HG02840 (cell line): ENCODE measurements around the gene SLC34A2.
"Not testable (repeated sequence)": the region's sequence is repeated elsewhere in the genome, so short reads cannot be mapped to it uniquely, and the experiment has no call there.

Source experiments
- ATAC-seq: cut with Tn5 transposase; IDR thresholded peaks from one replicate; pipeline ENCODE4 v1.9.1; 2021; ENCODE audit warnings: mild to moderate bottlenecking, moderate library complexity, moderate number of reproducible peaks; ENCODE audit not compliant: unreplicated experiment, low FRiP score

The SLC34A2 gene

DNA sequence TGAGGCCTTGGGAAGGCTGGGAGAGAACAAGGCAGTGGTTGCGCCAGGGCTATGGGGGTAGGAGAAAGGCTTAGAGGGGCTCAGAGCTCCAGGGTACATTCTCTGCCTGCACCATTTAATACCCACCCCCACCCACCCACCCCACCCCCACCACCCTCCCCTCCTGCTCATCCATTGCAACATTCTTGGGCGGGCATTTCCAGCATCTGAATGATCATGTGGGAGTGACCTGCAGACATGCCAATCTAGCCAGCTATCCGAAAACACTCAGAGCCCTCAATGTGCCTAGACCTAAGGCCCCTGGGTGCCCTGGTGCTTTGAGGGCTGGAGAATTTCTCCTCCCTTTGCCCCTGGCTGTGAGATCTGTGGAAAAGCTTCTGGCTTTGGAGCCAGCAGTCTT lies 3.1 kb downstream of the SLC34A2 start:
- no peak for ATAC-seq

DNA sequence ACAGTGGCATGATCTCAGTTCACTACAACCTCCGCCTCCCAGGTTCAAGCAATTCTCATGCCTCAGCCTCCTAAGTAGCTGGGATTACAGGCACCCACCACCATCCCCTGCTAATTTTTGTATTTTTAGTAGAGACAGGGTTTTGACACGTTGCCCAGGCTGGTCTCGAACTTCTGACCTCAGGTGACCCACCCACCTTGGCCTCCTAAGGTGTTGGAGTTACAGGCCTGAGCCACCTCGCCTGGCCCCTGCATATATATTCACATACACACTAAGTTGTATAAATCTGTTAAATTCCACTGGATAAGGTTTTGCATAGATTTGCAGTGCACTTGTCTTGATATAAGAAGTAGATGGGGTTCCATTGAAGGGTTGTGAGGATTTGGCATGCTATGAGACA lies 5.8 kb downstream of the SLC34A2 start:
- not testable (repeated sequence) for ATAC-seq

DNA sequence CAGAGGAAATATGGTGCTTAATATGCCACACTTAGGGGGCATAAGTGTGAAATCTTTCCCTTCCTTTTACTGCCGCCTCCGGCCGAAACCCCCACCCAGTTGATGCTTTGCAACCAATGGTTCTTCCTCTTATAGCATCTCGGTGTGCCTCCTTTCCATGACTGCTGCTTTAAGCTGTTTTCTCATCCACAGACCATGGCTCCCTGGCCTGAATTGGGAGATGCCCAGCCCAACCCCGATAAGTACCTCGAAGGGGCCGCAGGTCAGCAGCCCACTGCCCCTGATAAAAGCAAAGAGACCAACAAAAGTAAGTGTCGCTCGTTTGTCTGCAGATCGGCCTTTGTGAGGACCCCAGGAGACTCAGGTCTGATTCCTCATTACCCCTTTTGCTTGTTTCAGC lies 6.7 kb downstream of the SLC34A2 start:
- ATAC-seq = no peak

GRCh38 chr4:25663781-25664180 lies 8.1 kb downstream of the SLC34A2 start:
- no peak for ATAC-seq

DNA sequence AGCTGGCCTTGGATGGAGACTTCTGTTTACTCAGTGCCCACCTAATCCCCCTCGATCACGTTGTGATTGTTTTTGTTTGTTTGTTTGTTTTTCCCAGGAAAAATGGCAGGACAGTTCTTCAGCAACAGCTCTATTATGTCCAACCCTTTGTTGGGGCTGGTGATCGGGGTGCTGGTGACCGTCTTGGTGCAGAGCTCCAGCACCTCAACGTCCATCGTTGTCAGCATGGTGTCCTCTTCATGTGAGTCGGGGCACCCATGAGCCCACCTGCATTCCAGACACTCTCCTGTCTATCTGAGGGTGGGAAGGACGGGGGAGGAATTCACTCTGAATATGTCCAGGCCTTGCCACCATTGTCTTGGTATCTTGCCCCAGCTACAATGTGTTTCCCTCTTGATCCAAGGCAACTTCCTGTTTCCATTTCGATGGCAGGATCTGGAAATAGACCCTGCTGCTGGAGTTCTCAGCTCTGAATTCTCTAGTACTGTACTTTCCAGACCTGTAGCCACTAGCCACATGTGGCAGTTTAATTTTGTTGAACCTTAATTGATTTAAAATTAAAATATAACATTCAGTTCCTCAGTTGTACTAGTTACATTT lies 10.5 kb downstream of the SLC34A2 start:
- no peak for ATAC-seq

DNA sequence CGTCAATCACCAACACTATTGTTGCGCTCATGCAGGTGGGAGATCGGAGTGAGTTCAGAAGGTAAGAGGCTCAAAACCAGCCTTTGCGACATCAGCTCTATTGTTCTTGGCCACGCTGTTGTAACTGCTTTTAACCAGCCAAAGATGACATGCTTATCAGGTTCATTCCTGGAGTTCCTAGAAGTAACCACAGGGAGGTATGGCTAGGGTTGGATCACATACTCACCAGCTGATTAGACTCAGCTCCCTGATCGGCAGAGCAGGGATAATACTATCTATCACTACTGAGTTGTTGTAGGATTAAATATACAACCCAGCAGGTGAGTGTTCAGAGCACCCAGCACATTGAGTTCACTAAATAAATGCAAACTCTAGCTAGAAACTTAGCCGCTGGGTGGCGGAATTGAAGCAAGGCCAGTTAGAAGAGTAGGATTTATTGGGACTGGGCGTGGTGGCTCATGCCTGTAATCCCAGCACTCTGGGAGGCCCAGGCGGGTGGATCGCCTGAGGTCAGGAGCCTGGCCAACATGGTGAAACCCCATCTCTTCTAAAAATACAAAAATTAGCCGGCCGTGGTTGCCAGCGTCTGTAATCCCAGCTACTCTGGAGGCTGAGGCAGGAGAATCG lies 12.4 kb downstream of the SLC34A2 start:
- ATAC-seq = no peak

- no peak for ATAC-seq
Measured at GRCh38 chr4:25670991-25671390, 15.3 kb downstream of the SLC34A2 start.

- ATAC-seq = no peak
Measured at GRCh38 chr4:25672756-25673155, 17.1 kb downstream of the SLC34A2 start.

DNA sequence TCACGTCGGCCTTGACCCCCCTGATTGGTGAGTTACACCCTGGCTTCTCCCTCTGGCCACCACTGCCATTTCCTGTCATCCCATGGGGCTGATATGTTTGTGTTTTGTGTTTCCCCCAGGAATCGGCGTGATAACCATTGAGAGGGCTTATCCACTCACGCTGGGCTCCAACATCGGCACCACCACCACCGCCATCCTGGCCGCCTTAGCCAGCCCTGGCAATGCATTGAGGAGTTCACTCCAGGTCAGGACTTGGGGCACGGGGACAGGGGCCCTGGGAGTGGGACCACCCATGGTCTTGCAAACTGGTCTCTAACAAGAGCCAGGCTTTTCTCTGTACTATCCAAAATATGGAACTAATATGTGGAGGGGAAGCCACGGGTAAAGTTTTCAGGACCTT lies 18.7 kb downstream of the SLC34A2 start:
- ATAC-seq = no peak

GRCh38 chr4:25676221-25676620 lies 20.6 kb downstream of the SLC34A2 start:
- no peak for ATAC-seq

DNA sequence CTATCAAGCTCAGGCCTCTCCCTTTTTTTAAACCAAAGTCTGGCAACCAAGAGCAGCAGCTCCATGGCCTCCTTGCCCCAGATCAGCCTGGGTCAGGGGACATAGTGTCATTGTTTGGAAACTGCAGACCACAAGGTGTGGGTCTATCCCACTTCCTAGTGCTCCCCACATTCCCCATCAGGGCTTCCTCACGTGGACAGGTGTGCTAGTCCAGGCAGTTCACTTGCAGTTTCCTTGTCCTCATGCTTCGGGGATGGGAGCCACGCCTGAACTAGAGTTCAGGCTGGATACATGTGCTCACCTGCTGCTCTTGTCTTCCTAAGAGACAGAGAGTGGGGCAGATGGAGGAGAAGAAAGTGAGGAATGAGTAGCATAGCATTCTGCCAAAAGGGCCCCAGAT lies 21.5 kb downstream of the SLC34A2 start:
- no peak for ATAC-seq

- no peak for ATAC-seq
Measured at GRCh38 chr4:25677943-25678342, 22.3 kb downstream of the SLC34A2 start.

DNA sequence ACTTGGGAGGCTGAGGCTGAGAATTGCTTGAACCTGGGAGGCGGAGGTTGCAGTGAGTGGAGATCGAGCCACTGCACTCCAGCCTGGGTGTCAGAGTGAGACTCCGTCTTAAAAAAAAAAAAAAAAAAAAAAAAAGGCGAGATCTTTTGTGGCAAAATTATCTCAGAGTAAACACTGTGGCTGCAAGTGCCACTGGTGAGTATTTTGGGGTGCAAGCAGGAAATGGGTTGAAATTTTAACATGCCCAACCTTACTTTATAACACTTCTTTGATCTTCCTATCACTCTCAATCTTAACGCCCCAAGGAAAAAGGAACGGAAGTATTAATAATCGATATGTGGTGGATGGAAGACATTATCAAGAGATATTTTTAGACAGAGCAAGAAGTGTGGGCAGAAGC lies 32.1 kb downstream of the SLC34A2 start:
- ATAC-seq = no peak

DNA sequence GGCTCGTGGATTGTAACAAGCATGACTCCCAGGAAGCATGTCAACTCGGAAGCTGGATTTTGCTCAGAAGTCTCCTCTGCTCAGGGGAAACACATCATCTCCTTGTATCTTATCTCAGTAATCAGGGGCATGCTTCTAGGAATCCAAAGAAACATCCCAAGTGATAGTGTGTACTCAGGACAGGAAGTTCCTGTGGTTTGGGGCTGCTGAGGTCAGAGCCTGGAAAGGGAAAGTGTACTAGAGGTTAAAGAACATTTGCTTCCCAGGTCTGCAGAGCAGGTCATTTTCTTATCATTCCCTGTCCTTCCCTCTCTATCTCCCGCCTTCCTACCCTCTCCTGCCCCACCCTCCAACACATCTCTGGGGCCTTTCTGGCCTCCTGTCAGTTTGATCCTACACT lies 38.8 kb downstream of the SLC34A2 start:
- no peak for ATAC-seq

DNA sequence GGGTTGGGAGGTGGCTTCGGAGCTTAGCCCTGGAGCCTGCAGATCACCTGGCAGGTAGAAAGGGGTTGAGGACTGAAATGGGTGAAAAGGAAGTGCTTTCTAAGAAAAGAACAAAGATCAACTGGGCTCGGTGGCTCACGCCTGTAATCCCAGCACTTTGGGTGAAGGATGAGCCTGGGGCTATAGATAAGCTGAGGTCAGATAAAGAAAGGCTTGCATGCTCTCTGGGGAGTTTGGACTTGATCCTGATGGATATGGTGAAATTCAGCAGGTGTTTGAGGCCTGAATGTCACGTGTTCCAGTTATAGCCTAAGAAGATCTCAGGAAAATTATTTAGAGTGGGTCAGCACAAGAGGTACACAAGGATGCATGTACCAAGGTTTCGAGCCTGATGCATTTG lies 40.8 kb downstream of the SLC34A2 start:
- no peak for ATAC-seq

DNA sequence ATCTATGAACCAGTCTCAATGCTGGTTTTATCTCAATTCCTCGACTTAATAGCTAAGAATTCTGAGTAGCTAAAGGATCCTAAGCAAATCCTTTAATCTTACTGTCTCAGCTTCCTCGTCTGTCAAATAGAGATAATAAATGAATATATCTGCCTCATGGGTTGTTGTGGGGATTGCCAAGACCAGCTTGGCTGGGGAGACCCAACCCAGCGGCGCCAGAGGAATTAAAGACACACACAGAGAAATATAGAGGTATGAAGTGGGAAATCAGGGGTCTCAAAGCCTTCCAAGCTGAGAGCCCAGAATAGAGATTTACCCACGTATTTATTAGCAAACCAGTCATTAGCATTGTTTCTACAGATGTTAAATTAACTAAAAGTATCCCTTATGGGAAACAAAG lies 41.9 kb downstream of the SLC34A2 start:
- no peak for ATAC-seq

- no peak for ATAC-seq
Measured at GRCh38 chr4:25700661-25701060, 45.0 kb downstream of the SLC34A2 start.

DNA sequence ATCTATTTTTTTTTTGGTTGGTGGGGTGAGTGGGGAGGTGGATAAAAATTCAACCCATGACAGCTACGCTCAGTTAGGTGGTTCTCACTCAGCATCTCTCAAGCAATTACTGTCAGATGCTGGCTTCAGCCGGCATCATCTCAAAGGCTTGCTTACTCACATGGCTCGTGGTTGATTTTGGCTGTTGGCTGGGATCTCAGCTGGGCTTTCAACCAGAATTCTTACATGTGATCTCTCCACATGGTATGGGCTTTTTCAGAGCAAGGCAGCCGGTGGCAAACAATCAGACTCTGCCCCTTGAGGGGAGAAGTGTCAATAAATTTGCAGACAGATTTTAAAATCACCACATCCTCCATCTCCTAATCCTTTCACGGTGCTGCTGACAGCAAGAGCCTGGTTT lies 47.2 kb downstream of the SLC34A2 start:
- ATAC-seq = no peak

GRCh38 chr4:25703731-25704388 lies 48.2 kb downstream of the SLC34A2 start:
- ATAC-seq = no peak

DNA sequence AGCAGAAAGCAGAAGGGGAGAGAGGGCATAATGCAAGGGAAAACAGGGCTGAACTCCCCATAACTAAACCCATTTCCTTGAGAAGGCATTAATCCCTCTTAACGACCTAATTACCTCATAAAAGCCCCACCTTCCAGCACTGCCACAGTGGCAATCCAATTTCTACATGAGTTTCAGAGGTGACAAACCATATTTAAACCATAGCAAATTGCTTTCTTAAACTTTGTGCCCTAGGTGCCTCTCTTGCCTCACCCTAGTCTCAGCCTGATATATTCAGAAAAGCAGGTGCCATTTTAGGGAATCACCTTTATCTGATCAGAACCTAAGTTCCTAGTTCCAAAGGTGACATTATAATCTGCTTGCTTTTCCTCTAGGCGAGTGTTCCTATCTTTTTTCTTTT lies 48.9 kb downstream of the SLC34A2 start:
- ATAC-seq = no peak

GRCh38 chr4:25710637-25711036 lies 55.0 kb downstream of the SLC34A2 start:
- no peak for ATAC-seq

DNA sequence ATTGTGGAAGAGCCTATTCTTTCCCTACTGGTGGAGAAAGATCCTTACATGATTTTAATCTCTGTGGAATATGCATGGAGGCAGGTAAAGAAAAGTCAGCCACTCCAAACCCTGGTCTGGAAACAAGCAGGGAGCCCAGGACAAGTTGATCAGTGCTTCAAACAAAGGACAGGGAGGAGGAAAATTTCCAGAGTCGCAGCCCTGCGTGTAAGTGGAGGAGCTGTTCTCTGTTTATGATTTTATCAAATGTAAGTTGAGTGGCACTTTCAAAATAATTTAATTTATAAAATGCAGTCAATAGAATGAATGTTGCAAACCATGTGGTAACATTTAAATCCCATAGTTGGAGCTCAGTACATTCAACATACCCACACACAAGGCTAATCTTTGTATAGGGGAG lies 57.0 kb downstream of the SLC34A2 start:
- ATAC-seq = no peak
